Activated naive CD4-positive, alpha-beta T cell treated with anti-CD3 and anti-CD28 coated beads for 36 hours (primary cell): ENCODE data around the gene ADH4. TPM values are rescaled to one million over a fixed set of nuclear protein-coding genes. Genes with fewer than 3 reads are reported as not detected.
"Not testable (repeated sequence)": the region's sequence is repeated elsewhere in the genome, so short reads cannot be mapped to it uniquely, and the experiment has no call there.

Experiments
- CTCF ChIA-PET: fragments of 350-600 bp; sonication (Branson Sonifier 250); formaldehyde crosslinking; loops from one replicate; lab custom pipeline; 2021; ENCODE audit warnings: antibody characterized with exemption; lab: Charles Lee
- DNase-seq: peaks from one replicate; pipeline ENCODE4 v3.0.0-alpha.2; 2020
- H3K27ac Mint-ChIP-seq: one replicate; pipeline ENCODE4 v1.8.0; 2021; ENCODE audit warnings: mild to moderate bottlenecking, mixed read lengths
- H3K27me3 Mint-ChIP-seq: one replicate; pipeline ENCODE4 v1.8.0; 2021; ENCODE audit warnings: low read depth, mixed read lengths
- H3K36me3 Mint-ChIP-seq: one replicate; pipeline ENCODE4 v1.8.0; 2021; ENCODE audit warnings: low read depth, mixed read lengths
- H3K4me1 Mint-ChIP-seq: one replicate; pipeline ENCODE4 v1.8.0; 2021; ENCODE audit warnings: low read depth, mixed read lengths
- H3K4me3 Mint-ChIP-seq: one replicate; pipeline ENCODE4 v1.8.0; 2021; ENCODE audit warnings: mild to moderate bottlenecking, moderate library complexity, mixed read lengths
- H3K9me3 Mint-ChIP-seq: one replicate; pipeline ENCODE4 v1.8.0; 2021; ENCODE audit warnings: mixed read lengths
- intact Hi-C: fragments of 100-400 bp; cut with micrococcal nuclease; formaldehyde crosslinking; loops from one replicate; pipeline ENCODE4 v1.15.1; 2023
- total RNA-seq, 2 experiments: library from RNA; stranded (reverse); gene quantifications; one replicate each; pipeline ENCODE4 v1.2.3, GENCODE V29; 2021

Gene ADH4
- total RNA-seq, 2 experiments from 2014 or later, result not detected

GRCh38 chr4:99090481-99091215 lies 53.4 kb downstream of the ADH4 start:
- Mint-ChIP-seq H3K27ac (no peak overlapping the region), H3K36me3 (peaks cover 1% of the 10 kb centered on the region), H3K9me3 (peaks cover 2% of the 10 kb centered on the region), H3K4me3 (no peak overlapping the region), H3K27me3 (no peaks in the 10 kb centered on the region), H3K4me1 (peaks cover 28% of the 10 kb centered on the region)
- DNase-seq, result no peak
- intact Hi-C loops, result no loop called here
- CTCF ChIA-PET, result interaction anchor here (1.0 kb wide), 1 partner anchor 313 kb away, joined by 3 read pairs; no protein-coding TSS in a partner anchor

DNA sequence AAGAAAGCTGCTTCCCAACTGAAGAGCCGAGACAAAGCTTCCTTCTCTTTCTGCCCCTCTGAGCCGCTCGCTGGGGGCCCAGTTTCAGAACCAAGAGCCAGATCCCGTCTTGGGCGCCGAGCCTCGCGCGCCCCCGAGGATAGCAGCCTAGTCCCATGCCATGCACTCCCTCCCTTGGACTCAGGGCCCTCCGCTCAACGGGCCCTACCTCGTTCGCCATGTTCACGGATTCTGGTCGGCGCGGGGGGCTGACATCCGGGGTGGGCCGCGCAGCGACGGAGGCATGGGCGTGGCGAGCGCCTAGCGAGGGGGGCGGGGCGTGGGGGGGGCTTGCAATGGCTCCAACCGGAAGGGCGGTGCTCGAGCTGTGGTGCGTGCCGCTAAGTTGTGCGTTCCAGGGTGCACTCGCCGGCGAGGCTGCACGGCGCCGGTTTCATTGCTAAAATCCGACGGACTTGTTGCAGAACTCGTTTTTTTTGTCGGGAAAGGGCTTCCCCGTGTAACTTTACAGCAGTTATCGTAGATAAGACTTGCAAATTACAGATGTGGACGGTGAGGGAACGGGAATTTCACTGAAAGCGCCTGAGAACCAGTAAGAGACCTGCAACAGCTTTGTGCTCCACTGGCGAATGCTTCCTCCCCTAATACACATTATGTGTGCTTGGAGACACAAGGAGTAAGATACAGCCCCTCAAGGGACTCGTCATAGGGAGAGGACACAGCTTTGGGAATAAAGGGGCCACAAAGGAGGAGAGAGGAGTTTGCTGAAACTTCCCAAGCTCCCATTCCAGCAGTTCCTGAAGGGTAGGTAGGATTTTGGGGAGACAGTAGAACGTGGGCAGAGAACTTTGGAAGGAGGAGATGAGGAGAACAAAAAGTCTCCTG lies 55.4 kb downstream of the ADH4 start, which contains the start of gene ADH5:
Gene ADH5, minus strand, starts transcription at position 308 of the 885 bp plus-strand sequence. Its CDS starts 88 bp downstream, at position 220.
- CTCF ChIA-PET, result interaction anchor here (0.7 to 2.2 kb wide), 6 partner anchors 32 to 946 kb away, joined by 3 to 8 read pairs (median 4); partner anchors contain the start of genes METAP1 and STPG2
- peak within 1 kb of the TSS; percentile 95 for H3K27ac Mint-ChIP-seq
- intact Hi-C loops, result loop anchor here (1.0 to 5.0 kb wide), 11 partner anchors 32 to 945 kb away; partner anchors contain the start of genes METAP1, RAP1GDS1, STPG2 and TRMT10A

GRCh38 chr4:99088023-99088449 lies 56.1 kb downstream of the ADH4 start:
- peak; percentile 38 for DNase-seq
- Mint-ChIP-seq H3K27me3 (no peaks in the 10 kb centered on the region), H3K4me3 (peak overlapping the region; percentile 96), H3K4me1 (peaks cover 32% of the 10 kb centered on the region), H3K36me3 (peaks cover 5% of the 10 kb centered on the region), H3K27ac (peak overlapping the region; percentile 95), H3K9me3 (peaks cover 2% of the 10 kb centered on the region)
- intact Hi-C loops, result loop anchor here (1.0 to 5.0 kb wide), 11 partner anchors 32 to 945 kb away; partner anchors contain the start of genes METAP1, RAP1GDS1, STPG2 and TRMT10A
- CTCF ChIA-PET, result interaction anchor here (0.8 to 2.2 kb wide), 3 partner anchors 32 to 945 kb away, joined by 3 to 8 read pairs (median 6); partner anchors contain the start of genes METAP1 and STPG2

More for the DNA sequence above, 55.4 kb downstream of the ADH4 start, which contains the start of gene ADH5:
- DNase-seq, result peak; percentile 92
- H3K27me3 Mint-ChIP-seq, result no peaks in the 10 kb centered on the region
- H3K9me3 Mint-ChIP-seq, result peaks cover 2% of the 10 kb centered on the region
- peaks cover 32% of the 10 kb centered on the region for H3K4me1 Mint-ChIP-seq
- peak within 1 kb of the TSS; percentile 96 for H3K4me3 Mint-ChIP-seq
- peaks cover 4% of the 10 kb centered on the region for H3K36me3 Mint-ChIP-seq

DNA sequence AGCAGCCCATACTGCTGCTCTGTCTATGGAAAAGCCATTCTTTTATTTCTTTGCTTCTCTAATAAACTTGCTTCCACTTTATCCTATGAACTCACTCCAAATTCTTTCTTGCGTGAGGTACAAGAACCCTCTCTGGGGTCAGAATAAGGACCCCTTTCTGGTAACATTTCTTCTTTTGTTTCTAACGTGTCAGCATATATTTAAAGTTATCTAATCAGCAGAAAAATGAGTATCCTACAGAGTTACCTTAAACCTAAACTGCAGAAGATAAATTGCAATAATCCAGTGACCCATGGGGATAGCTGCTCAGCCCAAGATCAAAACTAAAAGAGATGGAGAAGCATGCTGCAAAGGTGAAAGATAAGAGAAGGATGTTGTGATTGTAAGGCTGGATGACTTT lies 59.5 kb downstream of the ADH4 start:
- no peak for DNase-seq
- no peak overlapping the region for H3K27ac Mint-ChIP-seq
- intact Hi-C loops, result no loop called here
- CTCF ChIA-PET, result no interaction called here
- no peak overlapping the region for H3K4me3 Mint-ChIP-seq
- peaks cover 15% of the 10 kb centered on the region for H3K36me3 Mint-ChIP-seq
- H3K27me3 Mint-ChIP-seq, result no peaks in the 10 kb centered on the region
- peaks cover 20% of the 10 kb centered on the region for H3K4me1 Mint-ChIP-seq
- H3K9me3 Mint-ChIP-seq, result no peaks in the 10 kb centered on the region

DNA sequence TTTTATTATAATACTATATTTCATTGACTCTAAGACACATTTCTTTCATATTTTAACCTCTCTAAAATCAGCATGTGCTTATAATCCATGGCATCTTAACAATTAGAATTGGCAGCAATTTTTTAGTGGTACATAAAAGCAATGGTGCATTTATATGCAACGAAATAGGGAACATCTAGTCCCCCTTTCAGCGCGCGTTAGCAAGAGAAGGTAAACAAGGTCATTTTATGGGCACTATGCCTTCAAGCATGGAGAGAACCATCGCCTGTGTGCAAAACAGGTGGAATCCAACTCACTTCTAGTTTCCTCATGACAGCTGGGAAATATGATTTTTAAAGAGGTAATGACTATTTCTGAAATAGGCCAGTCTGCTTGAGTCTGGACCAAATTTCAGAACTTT lies 61.9 kb downstream of the ADH4 start:
- no peaks in the 10 kb centered on the region for H3K9me3 Mint-ChIP-seq
- DNase-seq, result no peak
- H3K36me3 Mint-ChIP-seq, result peaks cover 22% of the 10 kb centered on the region
- no peak overlapping the region for H3K27ac Mint-ChIP-seq
- intact Hi-C loops, result no loop called here
- H3K4me3 Mint-ChIP-seq, result no peak overlapping the region
- no peaks in the 10 kb centered on the region for H3K27me3 Mint-ChIP-seq
- CTCF ChIA-PET, result no interaction called here
- H3K4me1 Mint-ChIP-seq, result peaks cover 15% of the 10 kb centered on the region

DNA sequence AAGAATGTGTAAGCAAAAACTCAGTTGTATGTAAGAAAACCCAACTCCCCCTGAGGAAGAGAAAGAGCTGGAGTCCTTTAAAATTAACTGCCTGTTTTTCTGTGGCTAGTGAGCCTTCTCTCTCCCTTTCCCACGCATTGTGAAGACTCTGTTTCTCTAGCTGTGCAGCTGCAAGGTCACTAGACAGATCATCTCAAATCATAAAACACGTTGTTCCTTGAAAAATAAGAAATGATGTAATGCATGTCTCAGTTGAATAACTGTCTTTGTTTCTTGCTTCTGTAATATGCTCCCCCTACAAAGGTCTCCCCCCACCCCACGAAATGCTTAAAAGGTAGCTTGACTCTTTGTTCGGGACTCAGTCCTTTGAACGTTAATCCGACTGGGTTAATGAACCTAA lies 63.2 kb downstream of the ADH4 start:
- H3K9me3 Mint-ChIP-seq, H3K4me3 Mint-ChIP-seq, H3K27ac Mint-ChIP-seq, H3K27me3 Mint-ChIP-seq, CTCF ChIA-PET, DNase-seq, H3K4me1 Mint-ChIP-seq, intact Hi-C loops: not testable (repeated sequence)
- H3K36me3 Mint-ChIP-seq, result peaks cover 27% of the 10 kb centered on the region

DNA sequence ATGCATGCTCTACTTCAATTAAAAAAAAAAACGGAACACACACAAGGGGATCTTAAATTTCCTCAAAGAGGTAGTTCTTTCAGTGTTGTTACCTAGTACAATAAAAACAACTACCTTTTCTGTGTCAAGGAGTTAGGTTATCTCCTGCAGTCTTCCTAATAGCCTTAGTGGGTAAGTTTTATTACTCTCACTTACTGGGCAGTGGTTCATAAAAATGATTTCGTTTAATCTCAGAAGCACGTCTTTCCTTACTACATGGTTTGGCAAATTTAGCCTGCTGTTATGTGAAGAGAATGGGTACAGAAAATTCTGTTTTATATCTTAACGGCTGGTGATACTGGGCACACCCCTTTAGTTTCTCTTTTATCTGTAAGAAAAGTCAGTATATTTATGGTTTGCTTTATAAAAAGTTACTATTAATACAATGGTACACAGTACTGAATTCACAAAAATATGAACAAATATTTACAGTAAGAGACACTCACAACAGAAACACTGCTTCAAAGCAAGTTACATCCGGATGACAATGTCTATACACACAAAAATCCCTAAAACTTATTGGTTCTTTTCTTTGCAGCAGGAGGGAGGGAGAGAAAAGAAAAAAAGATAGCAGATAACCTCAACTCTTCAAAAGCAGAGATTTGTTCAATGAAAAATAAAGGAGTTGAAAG lies 64.3 kb downstream of the ADH4 start:
- no peaks in the 10 kb centered on the region for H3K27me3 Mint-ChIP-seq
- no peaks in the 10 kb centered on the region for H3K9me3 Mint-ChIP-seq
- H3K4me3 Mint-ChIP-seq, result no peak overlapping the region
- CTCF ChIA-PET, result interaction anchor here (0.6 to 1.1 kb wide), 2 partner anchors 85 to 153 kb away, joined by 5 to 6 read pairs; partner anchors contain the start of gene METAP1
- no peak for DNase-seq
- H3K27ac Mint-ChIP-seq, result no peak overlapping the region
- H3K4me1 Mint-ChIP-seq, result peaks cover 2% of the 10 kb centered on the region
- peaks cover 29% of the 10 kb centered on the region for H3K36me3 Mint-ChIP-seq
- intact Hi-C loops, result no loop called here

DNA sequence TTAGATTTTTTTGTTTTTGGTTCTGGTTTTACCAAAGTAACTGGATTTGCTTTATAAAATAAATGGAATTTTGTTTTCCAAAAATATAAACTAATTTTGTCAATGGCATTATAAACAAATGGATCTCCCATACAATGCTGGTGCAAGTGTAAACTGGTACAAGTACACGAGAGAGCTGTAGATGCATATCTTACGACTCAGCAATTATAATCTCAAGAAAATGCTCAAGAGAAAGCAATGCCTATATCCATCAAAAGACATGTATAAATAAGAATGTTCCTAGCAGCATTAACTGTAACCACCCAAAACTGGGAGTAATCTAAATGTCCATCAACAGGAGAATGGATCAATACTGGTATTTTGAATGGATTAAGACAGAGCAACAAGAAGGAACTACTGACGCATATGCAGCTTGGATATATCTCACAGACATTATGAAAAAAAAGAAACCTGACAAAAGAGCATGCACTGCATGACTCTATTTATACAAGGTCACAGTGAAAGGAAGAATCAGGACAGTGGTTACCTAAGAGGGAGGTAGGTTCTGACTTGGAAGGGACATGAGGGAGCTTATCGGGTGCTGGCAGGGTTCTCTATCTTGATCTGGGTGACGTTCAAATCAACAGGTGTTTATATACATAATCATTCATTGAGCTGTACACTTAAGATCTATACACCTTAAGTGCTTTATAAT lies 65.0 kb downstream of the ADH4 start:
- Mint-ChIP-seq H3K9me3 (no peaks in the 10 kb centered on the region), H3K27ac (no peak overlapping the region), H3K36me3 (peaks cover 31% of the 10 kb centered on the region), H3K4me3 (no peak overlapping the region), H3K27me3 (no peaks in the 10 kb centered on the region), H3K4me1 (peaks cover 2% of the 10 kb centered on the region)
- DNase-seq, result no peak
- intact Hi-C loops, result no loop called here
- CTCF ChIA-PET, result interaction anchor here (0.6 to 1.1 kb wide), 2 partner anchors 84 to 152 kb away, joined by 5 to 6 read pairs; partner anchors contain the start of gene METAP1

DNA sequence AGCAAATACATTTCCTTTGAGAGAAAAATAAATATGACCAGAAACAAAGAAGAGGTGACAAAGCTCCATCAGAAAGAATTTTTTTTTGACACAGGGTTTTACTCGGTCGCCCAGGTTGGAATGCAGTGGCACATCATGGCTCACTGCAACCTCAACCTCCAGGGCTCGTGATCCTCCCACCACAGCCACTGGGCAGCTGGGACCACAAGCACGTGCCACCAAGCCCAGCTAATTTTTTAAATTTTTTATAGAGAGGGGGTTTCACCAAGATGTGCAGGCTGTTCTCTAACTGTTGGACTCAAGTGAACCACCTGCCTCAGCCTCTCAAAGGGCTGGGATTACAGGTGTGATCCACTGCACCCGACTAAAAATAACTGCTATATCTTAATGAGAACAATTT lies 65.8 kb downstream of the ADH4 start:
- H3K36me3 Mint-ChIP-seq, result peaks cover 34% of the 10 kb centered on the region
- no peaks in the 10 kb centered on the region for H3K9me3 Mint-ChIP-seq
- H3K27me3 Mint-ChIP-seq, result no peaks in the 10 kb centered on the region
- H3K4me1 Mint-ChIP-seq, result peaks cover 2% of the 10 kb centered on the region
- no peak overlapping the region for H3K27ac Mint-ChIP-seq
- no peak for DNase-seq
- CTCF ChIA-PET, result interaction anchor here (1.1 kb wide), 1 partner anchor 83 kb away, joined by 6 read pairs; the partner anchor contains the start of gene METAP1
- H3K4me3 Mint-ChIP-seq, result no peak overlapping the region
- intact Hi-C loops, result no loop called here

- intact Hi-C loops, result no loop called here
- CTCF ChIA-PET, result no interaction called here
- Mint-ChIP-seq H3K27me3 (no peaks in the 10 kb centered on the region), H3K36me3 (peaks cover 41% of the 10 kb centered on the region), H3K9me3 (no peaks in the 10 kb centered on the region), H3K4me3 (no peak overlapping the region), H3K4me1 (peaks cover 2% of the 10 kb centered on the region), H3K27ac (no peak overlapping the region)
- no peak for DNase-seq
These were observed 66.9 kb downstream of the ADH4 start for GRCh38 chr4:99077177-99077576.

DNA sequence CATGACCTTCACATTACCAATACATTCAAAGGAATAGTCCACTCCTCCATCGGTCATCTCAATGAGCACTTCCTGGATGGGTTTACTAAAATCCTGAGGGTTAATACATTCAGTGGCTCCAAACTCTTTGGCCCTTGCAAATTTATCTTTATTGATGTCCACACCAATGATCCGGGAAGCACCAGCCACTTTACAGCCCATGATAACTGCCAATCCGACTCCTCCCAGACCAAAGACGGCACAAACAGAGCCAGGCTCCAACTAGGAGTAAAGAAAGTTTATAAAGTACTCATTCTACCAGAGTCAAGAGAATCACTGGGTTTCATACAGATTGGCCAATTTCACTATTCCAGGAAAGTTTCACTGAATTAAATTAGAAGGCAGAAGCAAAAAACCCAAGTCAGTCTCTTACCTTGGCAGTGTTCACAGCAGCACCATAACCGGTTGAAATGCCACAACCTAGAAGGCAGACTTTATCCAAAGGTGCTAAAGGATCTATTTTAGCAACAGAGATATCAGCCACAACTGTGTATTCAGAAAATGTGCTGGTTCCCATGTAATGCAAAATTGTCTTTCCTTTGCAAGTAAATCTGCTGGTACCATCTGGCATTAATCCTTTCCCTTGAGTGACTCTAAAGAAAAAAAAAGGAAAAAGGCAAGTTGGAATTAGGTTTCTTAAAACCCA lies 67.7 kb downstream of the ADH4 start:
- no peaks in the 10 kb centered on the region for H3K9me3 Mint-ChIP-seq
- peaks cover 2% of the 10 kb centered on the region for H3K4me1 Mint-ChIP-seq
- H3K4me3 Mint-ChIP-seq, result no peak overlapping the region
- DNase-seq, result no peak
- CTCF ChIA-PET, result no interaction called here
- H3K27ac Mint-ChIP-seq, result no peak overlapping the region
- intact Hi-C loops, result no loop called here
- H3K36me3 Mint-ChIP-seq, result peaks cover 40% of the 10 kb centered on the region
- no peaks in the 10 kb centered on the region for H3K27me3 Mint-ChIP-seq
